GM23338 (cell line): Measurements from ENCODE around the gene RNF186. TPM values are rescaled to one million over a fixed set of nuclear protein-coding genes. Genes with fewer than 3 reads are reported as not detected.

ENCODE experiments used
- ATAC-seq: fragments of 200-7000 bp; cut with Tn5 transposase; 3 replicates; pipeline ENCODE4 v1.9.1; 2020
- DNase-seq: peaks from one replicate; pipeline ENCODE4 v3.0.0-alpha.2; 2015; ENCODE audit warnings: low spot score
- H2AFZ ChIP-seq: fragments of 200-600 bp; sonication (generic); 2 replicates; pipeline ENCODE4 v1.8.0; 2016; ENCODE audit warnings: antibody characterized with exemption, mild to moderate bottlenecking, moderate library complexity
- H3F3A ChIP-seq: fragments of 200-600 bp; sonication (generic); replicated peaks from 2 replicates; pipeline ENCODE4 v1.8.0; 2017; ENCODE audit warnings: antibody characterized with exemption, mixed run types, low read depth
- H3K27ac ChIP-seq: fragments of 200-600 bp; sonication (generic); 2 replicates; pipeline ENCODE4 v1.6.1; 2016; ENCODE audit warnings: low read depth
- H3K27me3 ChIP-seq: fragments of 200-600 bp; sonication (generic); 2 replicates; pipeline ENCODE4 v1.8.0; 2016; ENCODE audit warnings: mild to moderate bottlenecking, mixed run types, moderate library complexity; ENCODE audit not compliant: insufficient read depth
- H3K36me3 ChIP-seq: fragments of 200-600 bp; sonication (generic); 2 replicates; pipeline ENCODE4 v1.8.0; 2016; ENCODE audit warnings: mild to moderate bottlenecking; ENCODE audit not compliant: insufficient read depth
- H3K4me1 ChIP-seq: fragments of 200-600 bp; sonication (generic); 2 replicates; pipeline ENCODE4 v1.8.0; 2016; ENCODE audit warnings: mild to moderate bottlenecking, moderate library complexity; ENCODE audit not compliant: insufficient read depth
- H3K4me2 ChIP-seq: fragments of 200-600 bp; sonication (generic); 2 replicates; pipeline ENCODE4 v1.7.1; 2017; ENCODE audit warnings: mixed run types
- H3K4me3 ChIP-seq: fragments of 200-600 bp; sonication (generic); 2 replicates; pipeline ENCODE4 v1.6.1; 2016; ENCODE audit warnings: mixed run types
- H3K79me2 ChIP-seq: fragments of 200-600 bp; sonication (generic); replicated peaks from 2 replicates; pipeline ENCODE4 v1.8.0; 2017; ENCODE audit warnings: mild to moderate bottlenecking; ENCODE audit not compliant: insufficient read depth
- H3K9me2 ChIP-seq: fragments of 200-600 bp; sonication (generic); 2 replicates; pipeline ENCODE4 v1.8.0; 2017; ENCODE audit not compliant: insufficient read depth
- H4K20me1 ChIP-seq: fragments of 200-600 bp; sonication (generic); replicated peaks from 2 replicates; pipeline ENCODE4 v1.8.0; 2017; ENCODE audit warnings: mild to moderate bottlenecking; ENCODE audit not compliant: insufficient read depth
- H3K27ac Mint-ChIP-seq: 2 replicates; pipeline ENCODE4 v1.8.0; 2020; ENCODE audit warnings: inconsistent platforms, mild to moderate bottlenecking, moderate library complexity, mixed read lengths
- H3K27me3 Mint-ChIP-seq: 3 replicates; pipeline ENCODE4 v1.8.0; 2022; ENCODE audit warnings: low read depth, mild to moderate bottlenecking, moderate library complexity, mixed read lengths, inconsistent platforms; ENCODE audit not compliant: insufficient read depth, poor library complexity
- H3K36me3 Mint-ChIP-seq: 3 replicates; pipeline ENCODE4 v1.8.0; 2021; ENCODE audit warnings: low read depth, mild to moderate bottlenecking, inconsistent platforms, moderate library complexity, mixed read lengths
- H3K4me1 Mint-ChIP-seq: 3 replicates; pipeline ENCODE4 v1.8.0; 2020; ENCODE audit warnings: mild to moderate bottlenecking, inconsistent platforms, mixed read lengths
- H3K4me3 Mint-ChIP-seq: 3 replicates; pipeline ENCODE4 v1.8.0; 2021; ENCODE audit warnings: moderate library complexity, mild to moderate bottlenecking, inconsistent platforms, mixed read lengths
- H3K9me3 Mint-ChIP-seq: 3 replicates; pipeline ENCODE4 v1.8.0; 2020; ENCODE audit warnings: moderate library complexity, mild to moderate bottlenecking, inconsistent platforms, mixed read lengths
- CREB1 ChIP-seq: fragments of 250-450 bp; sonication (Bioruptor Pico); IDR thresholded peaks from 2 replicates; pipeline ENCODE4 v1.5.0; 2020; ENCODE audit warnings: low read depth, mild to moderate bottlenecking, moderate library complexity
- CTCF ChIP-seq, 2 experiments: fragments of 200-600 bp in 1 of 2; sonication (generic) in 1 of 2; conservative IDR thresholded peaks; 2 replicates each; pipeline versions ENCODE4 v1.5.1 to v1.6.1; 2016 to 2017; ENCODE audit warnings: antibody characterized with exemption in 2 of 2, low read depth in 2 of 2, mild to moderate bottlenecking in 2 of 2, moderate library complexity in 1 of 2
- ETS1 ChIP-seq: IDR thresholded peaks from 2 replicates; pipeline ENCODE4 v1.6.1; 2016; ENCODE audit warnings: antibody characterized with exemption
- EZH2 ChIP-seq: fragments of 200-600 bp; sonication (generic); IDR thresholded peaks from one replicate; pipeline ENCODE4 v1.8.0; 2017; ENCODE audit warnings: antibody characterized with exemption, mild to moderate bottlenecking, low read depth; ENCODE audit not compliant: unreplicated experiment
- EZH2phosphoT487 ChIP-seq: fragments of 200-600 bp; sonication (generic); IDR thresholded peaks from one replicate; pipeline ENCODE4 v1.8.1; 2018; ENCODE audit warnings: antibody characterized with exemption; ENCODE audit not compliant: unreplicated experiment
- JUNB ChIP-seq: IDR thresholded peaks from one replicate; pipeline ENCODE4 v1.6.1; 2016; ENCODE audit warnings: antibody characterized with exemption; ENCODE audit not compliant: unreplicated experiment
- NANOG ChIP-seq: IDR thresholded peaks from 2 replicates; pipeline ENCODE4 v1.6.1; 2016; ENCODE audit warnings: antibody characterized with exemption, borderline replicate concordance
- POLR2AphosphoS5 ChIP-seq: IDR thresholded peaks from 2 replicates; pipeline ENCODE4 v1.6.1; 2016; ENCODE audit warnings: antibody characterized with exemption, low read depth
- REST ChIP-seq: IDR thresholded peaks from one replicate; pipeline ENCODE4 v1.6.1; 2018; ENCODE audit warnings: antibody characterized with exemption; ENCODE audit not compliant: unreplicated experiment
- STAT1 ChIP-seq: IDR thresholded peaks from one replicate; pipeline ENCODE4 v1.6.1; 2016; ENCODE audit warnings: antibody characterized with exemption; ENCODE audit not compliant: unreplicated experiment
- ZNF114 ChIP-seq: fragments of 250-450 bp; sonication (Bioruptor Pico); IDR thresholded peaks from 2 replicates; pipeline ENCODE4 v1.5.0; 2020; ENCODE audit warnings: mild to moderate bottlenecking, moderate library complexity
- ZNF331 ChIP-seq: fragments of 250-450 bp; sonication (Bioruptor Pico); IDR thresholded peaks from 2 replicates; pipeline ENCODE4 v1.5.0; 2020; ENCODE audit warnings: low read depth, mild to moderate bottlenecking, moderate library complexity
- ZNF462 ChIP-seq: fragments of 250-450 bp; sonication (Bioruptor Pico); IDR thresholded peaks from 2 replicates; pipeline ENCODE4 v1.5.0; 2020; ENCODE audit warnings: mild to moderate bottlenecking, moderate library complexity
- polyA plus RNA-seq: library from polyadenylated mRNA; unstranded; fragments of >200 nt; fragmentation: Nextera tagmentation; extraction: Ambion mirVana; gene quantifications from 2 replicates; pipeline ENCODE4 v1.2.1, GENCODE V29; 2016
- total RNA-seq: library from RNA; depleted of rRNA; stranded (reverse); fragments of >200 nt; shearing (Covaris generic); gene quantifications from 2 replicates; pipeline ENCODE4 v1.2.3, GENCODE V29; 2014

RNF186 gene
- total and polyA plus RNA-seq, 2 experiments from 2014 or later, result not detected

- H3K9me3 Mint-ChIP-seq, result peaks cover 8% of the 10 kb centered on the region; the same call in 2 of the 3 replicates
- H3K27ac Mint-ChIP-seq, result no peak overlapping the region
- ATAC-seq (no peak), DNase-seq (no peak)
- no peak overlapping the region for H3K4me3 Mint-ChIP-seq
- TF ChIP-seq CTCF (conservative IDR thresholded peaks at IDR 0.05; ENCODE audit: low read depth in 2 of 2) (no peak), POLR2AphosphoS5 (no peak), CREB1 (CRISPR knock-in tag) (no peak), ZNF331 (CRISPR knock-in tag) (no peak), REST (no peak), ZNF114 (no peak), EZH2phosphoT487 (no peak), NANOG (no peak), JUNB (no peak), STAT1 (no peak), EZH2 (no peak), ZNF462 (no peak), ETS1 (no peak)
- no peak overlapping the region for H3K27ac ChIP-seq
- no peaks in the 10 kb centered on the region for H4K20me1 ChIP-seq
- no peaks in the 10 kb centered on the region for H3K36me3 ChIP-seq
- no peak overlapping the region for H3K4me3 ChIP-seq
- H3K27me3 Mint-ChIP-seq, result peaks cover 12% of the 10 kb centered on the region
- H3K4me1 Mint-ChIP-seq, result peaks cover 33% of the 10 kb centered on the region
- peaks cover 26% of the 10 kb centered on the region for H3K4me1 ChIP-seq
- H3K36me3 Mint-ChIP-seq, result no peaks in the 10 kb centered on the region; the same call in 2 of the 3 replicates
- no peak overlapping the region for H3K4me2 ChIP-seq
- H3K79me2 ChIP-seq, result no peaks in the 10 kb centered on the region
- H3K27me3 ChIP-seq, result no peaks in the 10 kb centered on the region
- H3F3A ChIP-seq, result no peaks in the 10 kb centered on the region
- peak overlapping the region; percentile 56; the same call in 1 of the 2 replicates for H2AFZ ChIP-seq
- H3K9me2 ChIP-seq, result no peaks in the 10 kb centered on the region
Observed at GRCh38 chr1:19812875-19813642, 2.0 kb downstream of the RNF186 start.
